Hepatic stellate cell (primary cell): ENCODE measurements around the gene ATXN3L.
"Not testable (repeated sequence)": the region's sequence is repeated elsewhere in the genome, so short reads cannot be mapped to it uniquely, and the experiment has no call there.

Experiments
- DNase-seq: peaks from one replicate; pipeline ENCODE4 v3.0.0; 2011; ENCODE audit warnings: low spot score

Gene ATXN3L

DNA sequence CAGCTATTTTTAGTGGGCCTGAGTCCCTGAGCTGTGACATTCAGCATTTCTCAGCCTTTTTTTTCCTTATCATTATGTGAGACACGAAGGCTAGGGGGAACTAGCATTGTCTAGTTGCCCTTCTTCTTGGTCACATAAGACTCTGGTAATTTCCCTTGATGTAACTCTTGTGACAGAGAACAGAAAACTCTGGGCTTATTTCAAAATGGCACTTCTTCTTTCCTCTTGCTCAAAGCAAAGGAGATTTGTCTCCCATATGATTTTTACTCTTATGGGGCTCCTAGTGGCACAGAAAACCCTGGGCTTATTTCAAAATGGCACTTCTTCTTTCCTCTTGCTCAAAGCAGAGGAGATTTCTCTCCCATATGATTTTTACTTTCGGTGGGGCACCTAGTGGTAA is 14.7 kb downstream of the ATXN3L start:
- DNase-seq = no peak

DNA sequence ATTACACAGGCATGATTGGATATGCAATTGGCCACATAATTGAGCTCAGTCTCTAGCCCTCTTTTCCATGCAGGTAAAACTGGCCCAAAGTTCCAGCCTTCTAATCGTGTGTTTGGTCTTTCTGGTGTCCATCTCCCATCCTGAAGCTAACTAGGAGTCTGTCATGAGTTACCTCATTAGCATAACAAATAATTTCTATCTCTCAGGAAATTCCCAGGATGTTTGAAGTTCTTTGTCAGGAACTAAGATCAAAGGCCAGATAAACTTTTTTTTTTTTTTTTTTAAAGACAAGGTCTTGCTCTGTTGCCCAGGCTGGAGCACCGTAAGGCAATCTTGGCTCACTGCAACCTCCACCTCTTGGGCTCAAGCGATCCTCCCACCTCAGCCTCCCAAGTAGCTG is 15.8 kb downstream of the ATXN3L start:
- no peak for DNase-seq

DNA sequence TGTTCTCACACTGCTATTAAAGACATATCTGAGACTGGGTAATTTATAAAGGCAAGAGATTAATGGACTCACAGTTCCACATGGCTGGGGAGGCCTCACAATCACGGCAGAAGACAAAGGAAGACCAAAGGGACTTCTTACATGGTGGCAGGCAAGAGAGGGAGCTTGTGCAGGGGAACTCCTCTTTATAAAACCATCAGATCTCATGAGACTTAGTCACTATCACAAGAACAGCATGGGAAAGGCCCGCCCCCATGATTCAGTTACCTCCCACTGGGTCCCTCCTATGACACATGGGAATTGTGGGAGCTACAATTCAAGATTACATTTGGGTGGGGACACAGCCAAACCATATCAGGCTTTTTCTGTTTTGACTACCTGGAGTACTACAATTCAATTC is 16.6 kb downstream of the ATXN3L start:
- not testable (repeated sequence) for DNase-seq

DNA sequence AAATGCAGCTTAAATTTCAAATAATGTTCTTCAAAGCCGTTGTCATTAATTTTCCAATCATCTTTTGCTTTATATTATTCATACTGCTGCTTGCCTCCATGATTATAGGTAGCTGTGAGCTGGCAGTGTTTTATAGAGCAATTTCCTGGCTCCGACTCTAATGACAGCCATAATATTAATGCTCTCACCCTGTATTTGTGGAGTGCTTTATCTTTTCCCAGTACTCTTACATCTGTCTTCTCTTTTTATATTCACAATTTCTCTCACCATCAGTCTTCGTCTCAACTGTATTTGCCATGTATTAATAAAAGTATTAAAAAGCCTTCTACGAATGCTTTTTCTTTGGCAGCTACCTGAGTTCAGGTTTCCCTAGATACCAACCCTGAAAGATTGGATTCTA is 21.0 kb downstream of the ATXN3L start:
- no peak for DNase-seq

DNA sequence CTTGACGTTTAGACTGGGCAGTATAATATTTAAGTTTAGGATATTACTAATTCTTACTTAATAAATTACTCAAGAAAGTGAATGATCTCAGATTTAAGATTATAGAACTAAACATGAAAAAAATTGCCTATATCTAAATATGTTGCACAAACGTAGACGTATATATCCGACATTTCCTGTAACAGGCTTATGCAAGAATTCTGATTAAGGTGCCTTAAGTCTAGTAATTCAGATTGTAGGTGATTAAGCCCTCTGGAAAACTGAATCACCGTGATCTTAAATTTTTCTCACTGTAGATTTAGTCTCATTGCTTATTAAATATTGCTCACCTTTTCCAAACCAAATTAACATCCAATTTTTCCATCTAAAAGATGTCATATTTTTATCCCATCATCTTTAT is 24.0 kb downstream of the ATXN3L start:
- no peak for DNase-seq

DNA sequence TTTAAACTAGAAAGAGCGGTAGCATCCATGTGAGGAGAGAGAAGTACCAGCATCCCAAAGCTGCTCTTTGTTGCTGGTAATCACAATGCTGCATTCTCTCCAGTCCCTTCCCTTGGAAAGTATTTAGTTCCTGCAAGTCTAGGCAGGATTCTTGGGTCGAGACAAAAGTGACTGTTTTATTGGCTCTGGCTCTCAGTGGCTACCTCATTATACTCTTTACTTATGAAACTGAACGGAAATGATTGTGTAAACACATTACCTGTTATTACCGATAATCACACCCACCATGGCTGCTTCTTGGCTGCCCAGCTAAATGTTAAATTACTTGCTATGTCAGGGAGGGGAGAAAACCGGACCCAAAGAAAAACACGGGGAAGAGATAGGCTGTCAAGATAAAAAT is 26.2 kb downstream of the ATXN3L start:
- no peak for DNase-seq

DNA sequence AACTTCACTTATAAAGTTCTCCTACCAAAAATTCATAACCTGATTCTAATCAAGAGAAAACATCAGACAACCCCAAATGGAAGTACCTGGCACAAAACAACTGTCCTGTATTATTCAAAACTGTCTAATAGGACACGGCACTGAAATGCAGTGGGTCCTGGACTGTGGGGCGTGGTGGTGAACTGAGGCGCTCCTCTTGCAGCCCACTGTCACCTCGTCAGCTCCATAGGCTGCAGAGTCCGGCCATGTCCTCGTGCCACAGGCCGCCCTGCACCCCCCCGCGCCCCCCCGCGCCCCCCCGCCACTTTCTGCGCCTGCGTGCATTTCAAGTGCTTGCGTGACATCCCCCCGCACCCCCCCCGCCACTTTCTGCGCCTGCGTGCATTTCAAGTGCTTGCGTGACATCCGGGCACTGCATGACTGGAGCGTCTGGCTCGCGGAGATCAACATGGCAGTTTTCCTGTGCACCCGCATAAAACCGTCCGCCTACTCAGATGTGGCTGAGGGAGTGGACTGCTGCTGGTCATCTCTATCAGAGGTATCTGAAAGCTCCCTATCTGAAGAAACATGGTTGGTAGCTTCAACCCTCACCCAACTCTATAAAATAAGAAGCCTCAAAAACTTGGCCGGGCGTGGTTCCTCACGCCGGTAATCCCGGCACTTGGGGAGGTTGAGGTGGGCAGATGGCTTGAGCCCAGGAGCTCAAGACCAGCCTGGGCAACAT is 28.8 kb downstream of the ATXN3L start:
- DNase-seq = no peak

DNA sequence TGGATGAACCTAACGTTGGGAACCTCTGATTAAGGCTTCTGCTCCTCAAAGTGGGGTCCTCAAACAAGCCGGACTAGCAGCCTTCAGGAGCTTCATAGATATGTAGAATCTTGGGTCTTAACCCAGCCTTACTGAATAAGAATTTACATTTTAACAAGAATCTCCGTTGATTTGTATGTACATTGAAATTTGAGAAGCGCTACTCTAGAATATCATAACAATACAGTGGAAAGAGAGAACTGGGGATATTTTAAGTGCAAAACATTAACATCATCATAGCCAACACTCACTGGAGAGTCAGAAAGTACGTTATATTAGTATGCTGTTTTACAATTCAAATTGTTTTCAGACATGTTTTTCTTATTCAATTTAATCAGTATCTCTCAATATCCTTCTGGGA is 31.2 kb downstream of the ATXN3L start:
- DNase-seq = no peak

DNA sequence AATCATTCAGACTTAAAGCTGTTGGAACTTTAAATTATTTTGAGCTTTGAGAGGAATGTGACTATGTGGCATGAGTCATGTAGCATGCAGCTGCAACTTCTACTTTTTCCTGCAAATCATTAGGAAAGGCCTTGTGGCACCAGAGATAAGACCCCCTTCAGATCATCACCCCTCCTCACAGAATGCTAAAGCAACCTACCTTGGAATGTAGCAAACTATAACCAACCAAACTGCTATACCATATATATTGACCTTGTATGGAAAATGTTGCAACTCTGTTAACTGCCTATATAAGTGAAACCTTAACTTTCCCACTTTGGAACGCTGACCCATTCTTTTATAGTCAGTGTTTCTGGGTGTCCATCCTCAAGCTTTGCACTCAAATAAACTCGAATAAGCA is 32.0 kb downstream of the ATXN3L start:
- no peak for DNase-seq

DNA sequence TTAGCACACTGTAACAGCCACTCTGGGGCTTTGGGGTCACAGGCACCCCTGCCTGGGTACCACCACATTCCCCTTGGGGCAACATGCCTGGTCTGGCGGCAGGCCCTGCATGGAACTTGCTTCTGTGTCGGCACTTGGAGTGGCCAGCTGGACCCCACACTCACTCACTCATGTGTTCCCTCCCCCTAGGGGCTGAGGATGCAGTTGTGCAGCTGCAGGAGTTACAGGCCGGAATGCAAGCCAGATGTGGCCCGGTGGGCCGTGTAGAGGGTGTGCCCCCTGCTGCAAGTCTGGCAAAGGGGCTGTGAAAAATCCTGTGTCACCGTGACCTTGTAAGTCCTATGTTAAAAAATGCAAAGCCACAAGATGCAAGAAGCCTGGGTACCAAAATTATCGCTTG is 34.2 kb downstream of the ATXN3L start:
- DNase-seq = no peak

DNA sequence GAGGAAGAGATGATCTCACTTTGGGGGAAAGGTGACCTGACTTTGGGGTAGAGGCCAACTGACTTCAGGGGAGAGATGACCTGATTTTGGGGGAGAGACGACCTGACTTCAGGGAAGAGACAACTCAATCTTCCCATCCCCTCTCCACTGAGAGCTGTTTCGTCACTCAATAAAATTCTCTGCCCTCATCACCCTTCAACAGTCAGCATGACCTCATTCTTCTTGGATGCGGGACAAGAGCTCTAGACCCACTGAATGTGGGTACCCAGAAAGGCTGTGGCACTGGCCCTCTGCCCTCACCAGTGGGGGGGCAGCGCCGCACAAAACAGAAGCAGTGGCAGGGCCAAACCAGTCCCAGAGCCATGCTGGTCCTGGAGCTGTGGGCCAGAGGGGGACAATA is 34.6 kb downstream of the ATXN3L start:
- DNase-seq = no peak

DNA sequence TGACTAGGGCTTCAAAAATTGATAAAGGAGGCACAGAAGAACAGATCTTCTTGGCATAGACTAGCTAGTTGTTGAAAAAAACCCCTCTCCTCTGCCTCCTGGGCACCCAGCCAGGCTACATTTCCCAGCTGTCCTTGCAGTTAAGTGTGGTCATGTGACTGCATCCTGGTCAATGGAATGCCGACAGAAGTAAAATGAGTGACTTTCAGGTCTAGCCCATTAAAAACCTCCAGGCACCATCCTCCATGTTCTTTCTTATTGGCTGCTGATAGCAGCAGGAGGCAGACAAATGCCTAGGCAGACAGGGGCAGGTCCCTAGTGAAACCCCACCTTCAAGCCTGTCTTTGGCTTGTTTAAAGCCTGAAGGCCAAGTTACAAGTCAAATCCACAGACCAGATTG is 35.3 kb downstream of the ATXN3L start:
- no peak for DNase-seq

DNA sequence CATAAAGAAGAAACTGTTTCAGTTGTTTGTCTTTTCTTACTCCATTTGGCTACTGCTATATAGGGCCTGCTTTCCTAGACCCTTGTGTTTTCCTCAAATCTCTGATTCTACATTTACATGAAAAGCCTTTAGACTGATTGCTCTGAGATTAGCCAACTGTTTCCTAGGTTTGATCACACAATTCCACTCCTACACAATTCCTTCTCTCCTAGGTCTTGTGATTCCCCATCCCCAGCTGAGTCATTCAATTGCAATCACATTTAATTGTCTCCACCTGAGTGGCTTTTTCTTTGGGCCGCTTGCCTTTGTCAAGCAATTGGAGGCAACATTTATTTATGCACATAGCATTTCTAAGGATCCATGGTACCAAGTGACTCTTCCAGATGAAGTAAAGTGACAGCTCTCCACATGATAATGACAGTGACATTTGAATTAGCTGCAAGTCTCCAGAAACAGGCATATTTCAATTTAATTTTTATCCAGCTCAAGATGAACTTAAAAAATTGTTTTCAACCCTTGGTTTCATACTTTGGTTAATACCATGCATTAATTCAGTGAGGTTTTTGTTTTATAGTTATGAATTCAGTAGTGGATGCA is 35.8 kb downstream of the ATXN3L start:
- DNase-seq = no peak

DNA sequence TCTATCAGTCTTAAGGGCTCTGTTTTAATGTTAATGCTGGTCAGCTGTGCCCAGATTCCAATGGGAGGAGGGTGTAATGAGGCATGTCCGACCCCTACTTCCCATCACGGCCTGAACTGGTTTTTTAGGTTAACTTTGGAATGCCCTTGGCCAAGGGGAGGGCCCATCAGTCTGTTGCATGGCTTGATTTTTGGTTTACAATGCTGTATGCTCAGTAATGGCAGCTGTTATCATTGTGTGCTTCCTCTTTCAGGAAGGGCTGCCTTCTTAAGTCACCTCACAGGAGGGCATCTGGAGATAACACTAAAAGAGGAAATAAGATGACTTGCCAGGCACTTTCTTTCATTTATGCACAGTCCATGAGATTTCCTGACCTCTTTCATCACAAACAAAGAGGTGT is 36.3 kb downstream of the ATXN3L start:
- no peak for DNase-seq

DNA sequence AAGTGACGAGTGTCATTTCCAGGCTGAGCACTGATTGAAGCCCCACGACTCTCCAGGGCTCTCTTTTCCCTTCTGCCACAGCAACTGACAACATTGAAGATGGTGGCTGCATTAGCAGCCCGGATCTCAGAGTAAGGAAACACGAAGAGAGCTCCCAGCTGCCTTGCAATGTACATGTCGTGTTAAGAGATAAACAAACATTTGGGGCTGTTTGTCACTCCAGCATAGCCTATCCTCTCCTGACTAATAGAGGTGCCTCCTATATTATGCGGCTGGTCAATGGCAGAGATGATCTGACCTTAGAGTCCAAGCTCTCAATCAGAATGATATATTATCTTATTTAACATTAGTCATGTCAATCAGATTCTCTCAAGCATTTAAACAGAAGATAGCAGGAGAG is 38.6 kb downstream of the ATXN3L start:
- no peak for DNase-seq

DNA sequence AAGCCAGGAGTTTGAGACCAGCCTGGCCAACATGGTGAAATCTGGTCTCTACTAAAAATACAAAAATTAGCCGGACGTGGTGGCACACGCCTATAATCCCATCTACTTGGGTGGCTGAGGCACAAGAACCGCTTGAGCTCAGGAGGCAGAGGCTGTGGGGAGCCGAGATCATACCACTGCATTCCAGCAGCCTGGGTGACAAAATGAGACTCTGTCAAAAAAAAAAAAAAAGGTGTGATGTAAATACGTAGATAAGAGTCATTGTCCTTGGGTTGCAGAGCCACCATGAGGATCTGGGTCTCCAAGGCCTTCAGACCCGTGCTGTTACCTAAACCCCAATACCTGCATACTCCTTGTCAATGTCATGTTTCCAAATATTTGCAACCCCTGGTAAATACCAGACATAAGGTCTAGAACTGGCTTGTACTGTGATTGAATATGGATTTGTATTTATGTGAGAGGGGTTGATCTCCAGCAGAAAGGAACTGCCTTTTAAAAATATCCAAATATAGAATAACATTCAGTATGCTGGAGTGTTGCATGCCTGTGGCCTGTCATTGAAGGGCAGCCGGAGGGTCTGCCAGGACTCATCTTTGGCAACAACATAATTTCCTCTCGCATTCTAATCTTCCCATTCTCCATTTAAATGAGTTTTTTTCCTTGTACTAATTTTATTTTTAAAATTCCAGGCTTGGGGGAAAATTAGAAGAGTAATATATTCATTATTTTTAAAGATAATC is 40.4 kb downstream of the ATXN3L start:
- DNase-seq = no peak

DNA sequence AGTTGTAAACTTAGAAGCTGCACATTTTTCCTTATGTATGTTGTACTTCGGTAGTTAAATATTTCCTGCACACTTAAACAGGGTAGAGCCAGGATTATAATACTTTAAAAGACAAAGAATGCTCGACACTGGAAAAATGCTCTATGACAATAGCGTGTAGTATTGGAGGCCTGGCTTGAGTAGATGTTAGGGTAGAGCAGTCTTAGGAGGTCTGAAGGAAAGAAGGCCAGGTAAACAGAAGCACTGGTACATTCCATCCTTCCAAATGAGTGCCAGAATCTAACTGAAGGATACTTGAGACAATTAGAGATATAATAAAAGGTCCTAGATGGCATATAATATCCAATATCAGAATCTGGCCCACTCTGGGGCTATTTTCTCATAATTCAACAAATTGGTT is 42.3 kb downstream of the ATXN3L start:
- no peak for DNase-seq

DNA sequence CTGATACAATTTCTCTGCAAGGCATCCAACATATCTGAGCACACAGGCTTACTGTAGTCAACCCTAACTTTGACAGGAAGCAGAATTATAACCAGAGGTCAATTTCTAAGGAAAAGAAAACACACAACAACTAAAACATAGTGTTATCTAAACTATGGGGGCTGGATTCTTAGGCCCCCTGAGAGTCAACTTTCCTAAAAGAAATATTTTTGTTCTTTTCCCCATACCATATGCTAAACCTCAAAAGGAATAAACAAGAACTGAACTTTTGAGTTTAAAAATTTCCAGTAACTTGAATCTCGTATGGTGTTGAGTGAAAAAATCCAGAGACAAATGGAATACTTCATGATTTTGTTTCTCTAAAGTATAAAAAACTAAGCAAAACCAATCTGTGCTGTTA is 42.9 kb downstream of the ATXN3L start:
- no peak for DNase-seq

DNA sequence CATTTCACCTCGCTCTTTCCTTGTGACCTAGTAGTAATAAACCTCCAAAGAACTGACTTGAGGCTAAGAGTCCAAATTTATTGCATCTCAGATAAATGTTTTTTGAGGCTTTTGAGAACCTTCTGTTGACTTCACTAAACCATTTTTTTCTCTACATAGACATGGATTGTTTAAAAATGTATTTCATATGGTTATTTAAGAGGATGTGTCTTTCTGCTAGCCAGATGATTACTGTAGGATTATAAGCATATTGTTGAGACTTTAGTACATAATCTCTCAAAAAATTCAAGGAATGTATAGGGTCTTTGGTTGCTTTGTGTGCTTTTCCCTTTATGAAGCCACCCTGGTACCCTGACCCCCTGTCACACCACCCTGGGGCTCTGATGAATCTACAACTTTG is 44.8 kb downstream of the ATXN3L start:
- DNase-seq = no peak

DNA sequence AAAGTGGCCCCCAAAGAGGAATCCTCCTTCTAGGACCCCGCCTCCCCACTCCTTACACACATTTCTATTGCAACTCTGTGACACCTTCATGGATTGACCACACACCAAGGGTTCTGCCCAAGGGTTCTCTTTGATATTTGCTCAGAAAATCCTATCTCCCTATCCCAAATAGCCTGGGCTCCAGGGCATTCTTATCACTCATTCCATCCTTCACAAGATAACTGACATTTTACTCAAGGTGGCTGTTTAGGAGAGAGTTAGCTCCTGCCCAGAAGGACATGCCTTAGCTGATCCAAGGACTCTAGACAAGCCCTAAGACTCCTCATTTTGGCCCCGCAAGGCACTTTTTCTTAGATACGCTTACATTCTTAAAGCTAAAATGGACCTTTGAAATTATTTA is 47.4 kb downstream of the ATXN3L start:
- DNase-seq = no peak

DNA sequence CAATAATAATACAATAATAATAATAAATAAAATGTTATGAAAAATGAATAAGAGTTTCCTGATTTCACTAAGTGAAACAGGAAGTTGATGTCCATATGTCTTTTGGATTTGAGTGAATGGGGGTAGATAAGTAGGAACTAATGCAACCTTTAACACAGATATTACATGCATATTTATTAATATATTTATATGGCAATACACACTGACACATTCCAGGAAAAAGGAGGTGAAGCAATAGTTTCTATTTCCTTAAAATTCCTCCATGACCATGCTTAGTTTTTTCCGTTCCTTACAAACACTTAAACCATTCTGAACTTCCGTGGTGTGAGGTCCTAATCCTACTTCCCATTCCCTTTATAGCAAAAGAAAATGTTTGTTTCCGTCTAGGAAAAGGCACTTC is 48.3 kb downstream of the ATXN3L start:
- no peak for DNase-seq

DNA sequence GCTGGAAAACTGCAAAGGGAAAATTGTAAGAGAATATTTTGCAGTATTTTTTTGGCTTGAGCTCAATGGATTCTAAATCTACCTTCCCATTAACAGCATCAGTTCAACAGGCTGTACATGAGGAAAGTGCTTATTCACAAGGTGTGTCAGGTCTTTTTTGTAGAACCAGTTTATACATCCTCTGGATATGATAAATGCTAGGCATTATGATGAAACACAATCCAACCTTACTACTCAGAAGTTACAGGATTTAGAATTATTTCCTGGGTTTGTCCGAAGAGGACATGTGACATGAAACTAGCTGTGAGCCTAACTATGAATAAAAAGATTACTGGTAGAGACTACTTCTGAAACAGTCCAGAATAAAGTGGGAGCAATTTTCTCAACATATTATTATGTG is 49.5 kb downstream of the ATXN3L start:
- no peak for DNase-seq

DNA sequence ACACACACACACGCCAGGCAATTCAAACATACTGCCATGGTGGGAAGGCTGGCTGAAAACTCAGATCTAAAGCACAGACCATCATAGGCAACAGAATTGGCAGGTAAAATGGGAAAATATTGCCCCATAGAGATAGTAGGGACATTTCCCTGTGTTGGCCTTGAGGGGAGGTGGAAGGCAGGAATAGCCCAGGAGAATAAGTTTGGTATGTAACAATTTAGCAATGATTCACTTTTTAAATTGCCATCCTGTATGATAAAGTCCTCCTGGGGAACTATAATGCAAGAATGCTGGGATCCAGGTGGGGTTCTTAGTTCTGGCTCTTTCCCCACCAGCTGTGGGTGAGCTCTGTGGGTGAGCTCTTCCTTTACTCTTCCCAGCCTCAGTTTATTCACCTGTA is 51.0 kb downstream of the ATXN3L start:
- no peak for DNase-seq
